ENCODE data around the gene PCDHGB5. TPM values are rescaled to one million over a fixed set of nuclear protein-coding genes. Genes with fewer than 3 reads are reported as not detected.

Gene PCDHGB5
- total RNA-seq = 2.4 TPM

DNA sequence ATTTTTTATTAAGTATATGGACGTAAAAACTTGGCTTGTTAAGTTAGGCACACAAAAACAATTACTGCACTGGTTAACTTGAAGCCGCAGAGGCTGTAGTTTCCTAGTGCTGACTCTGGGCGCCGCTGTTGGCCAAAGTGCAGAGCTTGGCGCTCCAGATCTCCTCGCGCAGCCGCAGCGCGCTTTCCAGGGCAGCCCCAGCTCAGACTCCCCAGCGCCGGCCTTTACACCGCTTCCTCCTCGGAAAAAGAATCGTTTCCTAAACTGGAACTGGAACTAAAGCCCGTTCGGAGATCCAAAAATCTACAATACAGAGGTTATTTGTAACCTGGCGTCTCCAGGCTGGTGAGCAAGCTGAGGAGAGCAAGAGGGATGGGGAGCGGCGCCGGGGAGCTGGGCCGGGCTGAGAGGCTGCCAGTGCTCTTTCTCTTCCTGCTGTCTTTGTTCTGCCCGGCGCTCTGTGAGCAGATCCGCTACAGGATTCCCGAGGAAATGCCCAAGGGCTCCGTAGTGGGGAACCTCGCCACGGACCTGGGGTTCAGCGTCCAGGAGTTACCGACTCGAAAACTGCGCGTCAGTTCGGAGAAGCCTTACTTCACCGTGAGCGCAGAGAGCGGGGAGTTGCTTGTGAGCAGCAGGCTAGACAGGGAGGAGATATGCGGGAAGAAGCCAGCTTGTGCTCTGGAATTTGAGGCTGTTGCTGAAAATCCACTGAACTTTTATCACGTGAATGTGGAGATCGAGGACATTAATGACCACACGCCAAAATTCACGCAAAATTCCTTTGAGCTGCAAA lies at the start of gene PCDHGB5:
Gene PCDHGB5, plus strand, starts transcription at position 192 of the 796 bp plus-strand sequence. Its CDS starts 181 bp downstream, at position 373.
- DNase-seq (ENCODE audit: low read depth in 2 of 3, low spot score in 2 of 3) = peak in 1 of 3 donors; percentile 66

DNA sequence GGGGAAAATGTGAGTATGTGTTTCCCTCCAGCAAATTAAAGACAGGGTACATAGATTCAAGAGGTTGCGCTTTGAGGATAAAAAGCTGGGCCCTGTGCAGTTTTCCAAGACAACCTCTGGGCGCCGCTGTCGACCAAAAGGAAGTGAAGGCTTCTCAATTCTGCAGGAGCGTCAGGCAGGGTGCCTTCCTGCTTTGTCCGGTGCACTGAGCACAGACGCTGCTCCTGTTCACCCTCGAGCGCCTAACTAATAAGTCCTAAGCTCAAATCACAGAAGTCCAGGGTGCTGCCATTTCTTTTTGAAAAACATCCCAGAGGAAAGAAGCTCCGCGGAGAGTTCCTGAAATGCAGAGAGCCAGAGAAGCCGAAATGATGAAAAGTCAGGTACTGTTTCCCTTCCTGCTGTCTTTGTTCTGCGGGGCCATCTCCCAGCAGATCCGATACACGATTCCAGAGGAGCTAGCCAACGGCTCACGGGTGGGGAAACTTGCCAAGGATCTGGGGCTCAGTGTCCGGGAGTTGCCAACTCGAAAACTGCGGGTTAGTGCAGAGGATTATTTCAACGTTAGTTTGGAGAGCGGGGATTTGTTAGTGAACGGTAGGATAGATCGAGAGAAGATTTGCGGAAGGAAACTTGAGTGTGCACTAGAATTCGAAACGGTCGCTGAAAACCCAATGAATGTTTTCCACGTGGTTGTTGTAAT lies 47.7 kb upstream of the PCDHGB5 start, which contains the start of gene PCDHGB1:
Gene PCDHGB1, plus strand, starts transcription at position 183 of the 703 bp plus-strand sequence. Its CDS starts 162 bp downstream, at position 345.
- peak in 1 of 3 donors; percentile 31 for DNase-seq (ENCODE audit: low read depth in 2 of 3, low spot score in 2 of 3)

DNA sequence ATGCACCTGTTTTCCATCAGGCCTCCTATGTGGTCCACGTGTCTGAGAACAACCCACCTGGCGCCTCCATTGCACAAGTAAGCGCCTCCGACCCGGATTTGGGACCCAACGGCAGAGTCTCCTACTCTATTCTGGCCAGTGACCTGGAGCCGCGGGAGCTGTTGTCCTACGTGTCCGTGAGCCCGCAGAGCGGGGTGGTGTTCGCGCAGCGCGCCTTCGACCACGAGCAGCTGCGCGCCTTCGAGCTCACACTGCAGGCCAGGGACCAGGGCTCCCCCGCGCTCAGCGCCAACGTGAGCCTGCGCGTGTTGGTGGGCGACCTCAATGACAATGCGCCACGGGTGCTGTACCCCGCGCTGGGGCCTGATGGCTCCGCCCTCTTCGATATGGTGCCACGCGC lies 46.2 kb upstream of the PCDHGB5 start:
- DNase-seq (ENCODE audit: low read depth in 2 of 3, low spot score in 2 of 3) = no peak

DNA sequence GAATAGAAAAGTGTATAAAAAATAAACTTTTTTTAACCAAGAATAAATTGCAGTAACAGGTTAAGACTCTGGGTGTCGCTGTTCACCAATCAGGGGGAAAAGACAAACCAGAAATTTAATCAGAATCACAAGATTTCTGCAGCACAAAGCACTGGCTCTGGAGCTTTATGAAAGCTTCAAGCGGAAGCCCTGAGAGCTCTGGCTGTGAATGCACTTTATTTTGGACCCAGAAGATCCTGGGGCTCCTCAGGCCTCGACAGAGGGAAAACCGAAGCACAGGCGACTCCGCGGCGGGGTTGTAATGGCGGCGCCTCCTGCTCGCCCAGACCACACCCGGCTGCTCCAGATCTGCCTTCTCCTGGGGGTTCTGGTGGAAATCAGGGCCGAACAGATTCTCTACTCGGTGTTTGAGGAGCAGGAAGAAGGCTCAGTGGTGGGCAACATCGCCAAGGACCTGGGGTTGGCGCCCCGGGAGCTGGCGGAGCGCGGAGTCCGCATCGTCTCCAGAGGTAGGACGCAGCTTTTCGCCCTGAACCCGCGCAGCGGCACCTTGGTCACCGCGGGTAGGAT lies 42.8 kb upstream of the PCDHGB5 start, which contains the start of gene PCDHGA4:
Gene PCDHGA4, plus strand, starts transcription at position 122 of the 570 bp plus-strand sequence. Its CDS starts 87 bp downstream, at position 209.
- peak in 1 of 3 donors; percentile 9 for DNase-seq (ENCODE audit: low read depth in 2 of 3, low spot score in 2 of 3)

DNA sequence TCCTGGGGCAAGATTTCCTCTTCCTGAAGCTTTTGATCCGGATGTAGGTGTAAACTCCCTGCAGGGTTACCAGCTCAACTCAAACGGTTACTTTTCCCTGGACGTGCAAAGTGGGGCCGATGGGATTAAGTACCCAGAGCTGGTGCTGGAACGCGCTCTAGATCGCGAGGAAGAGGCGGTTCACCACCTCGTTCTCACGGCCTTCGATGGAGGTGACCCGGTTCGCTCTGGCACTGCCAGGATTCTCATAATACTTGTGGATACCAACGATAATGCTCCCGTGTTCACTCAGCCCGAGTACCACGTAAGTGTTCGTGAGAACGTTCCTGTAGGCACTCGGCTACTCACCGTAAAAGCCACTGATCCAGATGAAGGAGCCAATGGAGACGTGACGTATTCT lies 42.1 kb upstream of the PCDHGB5 start:
- no peak for DNase-seq (ENCODE audit: low read depth in 2 of 3, low spot score in 2 of 3)

DNA sequence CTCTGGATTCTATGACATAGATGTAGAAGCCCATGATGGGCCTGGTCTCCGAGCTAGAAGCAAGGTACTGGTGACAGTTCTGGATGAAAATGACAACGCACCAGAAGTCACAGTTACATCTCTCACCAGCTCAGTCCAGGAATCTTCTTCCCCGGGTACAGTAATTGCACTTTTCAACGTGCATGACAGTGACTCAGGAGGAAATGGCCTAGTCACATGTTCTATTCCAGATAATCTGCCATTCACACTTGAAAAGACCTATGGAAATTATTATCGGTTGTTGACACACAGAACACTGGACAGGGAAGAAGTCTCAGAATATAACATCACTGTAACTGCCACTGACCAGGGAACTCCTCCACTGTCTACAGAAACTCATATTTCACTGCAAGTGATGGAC lies 41.6 kb upstream of the PCDHGB5 start:
- DNase-seq (ENCODE audit: low read depth in 2 of 3, low spot score in 2 of 3) = no peak

DNA sequence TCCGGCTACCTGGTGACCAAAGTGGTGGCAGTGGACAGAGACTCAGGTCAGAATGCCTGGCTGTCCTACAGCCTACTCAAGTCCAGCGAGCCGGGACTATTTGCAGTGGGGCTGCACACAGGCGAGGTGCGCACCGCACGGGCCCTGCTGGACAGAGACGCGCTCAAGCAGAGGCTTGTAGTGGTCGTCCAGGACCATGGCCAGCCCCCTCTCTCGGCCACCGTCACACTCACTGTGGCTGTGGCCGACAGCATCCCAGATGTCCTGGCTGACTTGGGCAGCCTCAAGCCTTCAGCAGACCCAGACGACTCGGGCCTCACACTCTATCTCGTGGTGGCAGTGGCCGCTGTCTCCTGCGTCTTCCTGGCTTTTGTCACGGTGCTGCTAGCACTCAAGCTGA lies 40.8 kb upstream of the PCDHGB5 start:
- no peak for DNase-seq (ENCODE audit: low read depth in 2 of 3, low spot score in 2 of 3)

DNA sequence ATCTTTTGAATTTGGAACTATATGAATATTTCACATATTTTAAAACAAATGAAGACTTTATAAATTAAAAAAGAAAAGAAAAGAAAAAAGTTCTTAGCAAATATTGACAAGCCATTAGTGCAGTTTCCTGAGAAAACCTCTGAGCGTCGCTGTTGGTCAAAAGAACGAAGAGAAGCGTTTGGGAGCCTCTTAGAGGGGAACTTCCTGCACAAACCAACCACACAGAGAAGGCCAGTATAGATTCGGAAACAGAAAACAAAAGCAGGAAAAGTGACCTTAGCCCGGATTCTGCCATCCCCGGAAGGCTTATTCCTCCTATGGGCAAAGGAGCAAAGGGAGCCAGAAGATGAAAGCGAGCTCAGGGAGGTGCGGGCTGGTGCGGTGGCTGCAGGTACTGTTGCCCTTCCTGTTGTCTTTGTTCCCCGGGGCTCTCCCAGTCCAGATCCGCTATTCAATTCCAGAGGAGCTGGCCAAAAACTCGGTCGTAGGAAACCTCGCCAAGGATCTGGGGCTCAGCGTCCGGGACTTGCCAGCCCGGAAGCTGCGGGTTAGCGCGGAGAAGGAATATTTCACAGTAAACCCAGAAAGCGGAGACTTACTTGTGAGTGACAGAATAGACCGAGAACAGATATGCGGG lies 37.8 kb upstream of the PCDHGB5 start, which contains the start of gene PCDHGB2:
Gene PCDHGB2, plus strand, starts transcription at position 205 of the 637 bp plus-strand sequence. Its CDS starts 142 bp downstream, at position 347.
- peak in 1 of 3 donors; percentile 62 for DNase-seq (ENCODE audit: low read depth in 2 of 3, low spot score in 2 of 3)

DNA sequence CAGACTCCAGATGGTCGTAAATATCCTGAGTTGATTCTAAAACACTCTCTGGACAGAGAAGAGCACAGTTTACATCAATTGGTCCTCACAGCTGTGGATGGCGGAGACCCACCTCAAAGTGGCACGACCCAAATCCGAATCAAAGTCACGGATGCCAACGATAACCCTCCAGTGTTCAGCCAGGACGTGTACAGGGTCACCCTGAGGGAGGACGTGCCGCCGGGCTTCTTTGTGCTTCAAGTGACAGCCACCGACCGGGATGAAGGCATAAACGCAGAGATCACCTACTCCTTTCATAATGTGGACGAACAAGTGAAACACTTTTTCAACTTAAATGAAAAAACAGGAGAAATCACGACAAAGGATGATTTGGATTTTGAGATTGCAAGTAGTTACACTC lies 37.1 kb upstream of the PCDHGB5 start:
- DNase-seq (ENCODE audit: low read depth in 2 of 3, low spot score in 2 of 3) = no peak

DNA sequence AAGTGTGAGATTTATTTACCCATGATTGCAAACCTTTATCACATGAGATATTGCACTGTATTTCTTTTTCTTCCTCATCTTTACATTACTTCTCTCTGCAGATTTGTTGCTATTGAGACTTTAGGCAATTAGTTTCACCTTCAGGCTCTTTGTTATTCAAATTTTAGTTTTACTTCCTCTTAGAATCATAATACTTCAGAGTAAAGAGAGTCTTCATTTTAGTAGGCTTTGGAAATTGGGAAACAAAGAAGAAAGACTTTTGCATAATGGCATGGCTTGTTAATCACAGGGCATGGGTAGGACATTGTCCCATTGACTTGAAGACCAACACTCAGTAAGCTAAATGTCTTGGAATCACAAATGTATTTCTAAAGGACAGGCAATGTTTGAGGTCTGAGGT lies 35.0 kb upstream of the PCDHGB5 start:
- DNase-seq (ENCODE audit: low read depth in 2 of 3, low spot score in 2 of 3) = no peak

DNA sequence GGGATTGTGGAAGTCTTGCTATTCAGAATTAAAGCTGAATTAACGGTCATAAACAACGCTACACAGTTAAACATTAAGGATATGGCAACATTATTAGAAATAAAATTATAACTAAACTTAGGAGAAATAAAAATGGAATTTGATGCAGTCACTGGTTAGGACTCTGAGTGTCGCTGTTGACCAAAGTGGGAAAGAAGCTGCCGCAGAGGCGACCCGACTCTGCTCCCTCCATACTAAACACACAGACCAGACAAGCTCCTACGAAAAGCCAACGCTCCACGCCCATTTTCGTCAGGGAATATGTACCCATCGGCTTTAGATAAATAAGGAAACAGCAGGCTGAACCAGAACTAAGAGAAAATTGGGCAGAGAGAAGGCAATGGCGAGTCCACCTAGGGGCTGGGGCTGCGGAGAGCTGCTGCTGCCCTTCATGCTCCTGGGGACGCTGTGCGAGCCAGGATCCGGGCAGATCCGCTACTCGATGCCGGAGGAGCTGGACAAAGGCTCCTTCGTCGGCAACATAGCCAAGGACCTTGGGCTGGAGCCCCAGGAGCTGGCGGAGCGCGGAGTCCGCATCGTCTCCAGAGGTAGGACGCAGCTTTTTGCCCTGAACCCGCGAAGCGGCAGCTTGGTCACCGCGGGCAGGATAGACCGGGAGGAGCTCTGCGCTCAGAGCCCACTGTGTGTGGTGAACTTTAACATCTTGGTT lies 33.6 kb upstream of the PCDHGB5 start, which contains the start of gene PCDHGA5:
Gene PCDHGA5, plus strand, starts transcription at position 211 of the 709 bp plus-strand sequence. Its CDS starts 169 bp downstream, at position 380.
- no peak for DNase-seq (ENCODE audit: low read depth in 2 of 3, low spot score in 2 of 3)

DNA sequence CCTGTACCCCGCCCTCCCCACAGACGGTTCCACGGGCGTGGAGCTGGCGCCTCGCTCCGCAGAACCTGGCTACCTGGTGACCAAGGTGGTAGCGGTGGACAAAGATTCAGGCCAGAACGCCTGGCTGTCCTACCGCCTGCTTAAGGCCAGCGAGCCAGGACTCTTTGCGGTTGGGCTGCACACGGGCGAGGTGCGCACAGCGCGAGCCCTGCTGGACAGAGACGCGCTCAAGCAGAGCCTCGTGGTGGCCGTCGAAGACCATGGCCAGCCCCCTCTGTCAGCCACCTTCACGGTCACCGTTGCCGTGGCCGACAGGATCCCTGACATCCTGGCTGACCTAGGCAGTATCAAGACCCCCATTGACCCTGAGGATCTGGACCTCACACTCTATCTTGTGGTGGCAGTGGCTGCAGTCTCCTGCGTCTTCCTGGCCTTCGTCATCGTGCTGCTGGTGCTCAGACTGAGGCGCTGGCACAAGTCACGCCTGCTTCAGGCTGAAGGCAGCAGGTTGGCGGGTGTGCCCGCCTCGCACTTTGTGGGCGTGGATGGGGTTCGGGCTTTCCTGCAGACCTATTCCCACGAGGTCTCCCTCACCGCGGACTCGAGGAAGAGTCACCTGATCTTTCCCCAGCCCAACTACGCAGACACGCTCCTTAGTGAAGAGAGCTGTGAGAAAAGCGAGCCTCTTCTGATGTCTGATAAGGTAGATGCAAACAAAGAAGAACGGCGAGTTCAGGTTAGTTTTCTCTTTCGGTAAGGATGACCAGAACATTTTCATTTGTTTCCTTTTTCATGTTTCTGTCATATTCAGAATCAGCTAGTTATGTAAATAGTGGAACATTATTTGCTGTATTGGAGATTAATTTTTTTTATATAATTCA lies 31.5 kb upstream of the PCDHGB5 start:
- DNase-seq (ENCODE audit: low read depth in 2 of 3, low spot score in 2 of 3) = no peak

DNA sequence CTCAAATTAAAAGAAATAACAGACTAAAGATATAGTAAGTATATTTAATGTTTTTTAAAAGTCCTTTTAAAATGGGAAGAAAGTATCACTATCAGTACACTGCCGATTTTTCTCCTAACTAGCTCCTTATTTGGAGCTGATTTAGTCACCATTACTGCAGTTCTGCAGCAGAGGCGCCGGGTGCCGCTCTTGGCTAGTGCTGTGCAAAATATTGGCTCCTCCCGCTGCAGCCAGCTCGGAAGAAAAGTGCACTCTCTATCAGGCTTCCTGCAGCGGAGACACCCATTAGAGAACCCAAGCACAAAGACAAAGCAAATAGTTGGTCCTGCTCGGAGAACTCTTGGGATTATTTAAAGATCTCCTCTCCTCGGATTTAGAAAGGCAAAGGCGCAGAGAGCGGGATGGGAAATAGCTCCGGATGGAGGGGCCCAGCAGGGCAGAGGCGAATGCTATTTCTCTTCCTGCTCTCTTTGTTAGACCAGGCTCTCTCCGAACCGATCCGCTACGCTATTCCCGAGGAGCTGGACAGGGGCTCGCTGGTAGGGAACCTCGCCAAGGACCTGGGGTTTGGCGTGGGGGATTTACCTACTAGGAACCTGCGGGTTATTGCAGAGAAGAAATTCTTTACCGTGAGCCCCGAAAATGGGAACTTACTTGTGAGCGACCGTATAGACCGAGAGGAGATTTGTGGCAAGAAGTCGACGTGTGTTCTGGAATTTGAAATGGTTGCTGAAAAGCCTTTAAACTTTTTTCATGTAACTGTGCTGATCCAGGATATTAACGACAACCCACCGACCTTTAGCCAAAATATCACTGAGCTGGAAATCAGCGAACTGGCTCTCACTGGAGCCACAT lies 27.5 kb upstream of the PCDHGB5 start, which contains the start of gene PCDHGB3:
Gene PCDHGB3, plus strand, starts transcription at position 249 of the 855 bp plus-strand sequence. Its CDS starts 153 bp downstream, at position 402.
- DNase-seq (ENCODE audit: low read depth in 2 of 3, low spot score in 2 of 3) = peak in 2 of 3 donors; percentile 55 to 69

DNA sequence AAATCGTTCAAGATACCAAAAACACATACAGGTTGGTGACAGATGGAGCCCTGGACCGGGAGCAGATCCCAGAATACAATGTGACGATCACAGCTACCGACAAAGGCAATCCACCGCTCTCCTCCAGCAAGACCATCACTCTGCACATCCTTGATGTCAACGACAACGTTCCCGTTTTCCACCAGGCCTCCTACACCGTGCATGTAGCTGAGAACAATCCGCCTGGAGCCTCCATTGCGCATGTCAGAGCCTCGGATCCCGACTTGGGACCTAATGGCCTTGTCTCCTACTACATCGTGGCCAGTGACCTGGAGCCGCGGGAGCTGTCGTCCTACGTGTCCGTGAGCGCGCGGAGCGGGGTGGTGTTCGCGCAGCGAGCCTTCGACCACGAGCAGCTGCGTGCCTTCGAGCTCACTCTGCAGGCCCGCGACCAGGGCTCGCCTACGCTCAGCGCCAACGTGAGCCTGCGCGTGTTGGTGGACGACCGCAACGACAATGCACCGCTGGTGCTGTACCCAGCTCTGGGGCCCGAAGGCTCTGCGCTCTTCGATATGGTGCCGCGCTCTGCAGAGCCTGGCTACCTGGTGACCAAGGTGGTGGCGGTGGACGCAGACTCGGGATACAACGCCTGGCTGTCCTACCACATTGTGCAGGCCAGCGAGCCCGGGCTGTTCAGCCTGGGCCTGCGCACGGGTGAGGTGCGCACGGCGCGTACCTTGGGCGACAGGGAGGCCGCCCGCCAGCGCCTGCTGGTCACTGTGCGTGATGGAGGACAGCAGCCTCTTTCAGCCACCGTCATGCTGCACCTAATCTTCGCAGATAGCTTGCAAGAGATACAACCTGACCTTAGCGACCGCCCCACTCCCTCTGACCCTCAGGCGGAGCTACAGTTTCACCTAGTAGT lies 25.9 kb upstream of the PCDHGB5 start:
- no peak for DNase-seq (ENCODE audit: low read depth in 2 of 3, low spot score in 2 of 3)

DNA sequence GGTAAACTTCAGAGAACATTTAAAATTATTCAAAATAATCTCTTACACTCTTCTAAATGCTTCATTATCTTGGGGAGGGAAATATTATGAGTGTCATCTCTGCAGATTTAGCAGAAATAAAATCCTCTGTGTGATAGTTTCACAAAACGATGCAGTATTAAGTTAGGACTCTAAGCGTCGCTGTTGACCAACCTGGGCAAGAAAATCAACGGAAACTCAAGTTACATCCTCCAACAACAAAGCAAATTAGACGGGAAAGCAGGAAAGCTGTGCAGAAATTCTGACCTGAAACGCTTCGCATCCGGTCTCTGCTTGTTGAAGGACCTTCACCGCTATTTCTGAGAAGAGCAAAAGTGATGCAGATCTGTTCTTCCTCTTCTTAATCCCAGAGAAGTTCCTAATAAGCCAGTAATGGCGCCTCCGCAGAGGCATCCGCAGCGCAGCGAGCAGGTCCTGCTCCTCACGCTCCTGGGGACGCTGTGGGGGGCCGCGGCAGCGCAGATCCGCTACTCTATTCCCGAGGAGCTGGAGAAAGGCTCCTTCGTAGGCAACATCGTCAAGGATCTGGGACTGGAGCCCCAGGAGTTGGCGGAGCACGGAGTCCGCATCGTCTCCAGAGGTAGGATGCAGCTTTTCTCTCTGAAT lies 24.0 kb upstream of the PCDHGB5 start, which contains the start of gene PCDHGA6:
Gene PCDHGA6, plus strand, starts transcription at position 219 of the 645 bp plus-strand sequence. Its CDS starts 193 bp downstream, at position 412.
- DNase-seq (ENCODE audit: low read depth in 2 of 3, low spot score in 2 of 3) = no peak

DNA sequence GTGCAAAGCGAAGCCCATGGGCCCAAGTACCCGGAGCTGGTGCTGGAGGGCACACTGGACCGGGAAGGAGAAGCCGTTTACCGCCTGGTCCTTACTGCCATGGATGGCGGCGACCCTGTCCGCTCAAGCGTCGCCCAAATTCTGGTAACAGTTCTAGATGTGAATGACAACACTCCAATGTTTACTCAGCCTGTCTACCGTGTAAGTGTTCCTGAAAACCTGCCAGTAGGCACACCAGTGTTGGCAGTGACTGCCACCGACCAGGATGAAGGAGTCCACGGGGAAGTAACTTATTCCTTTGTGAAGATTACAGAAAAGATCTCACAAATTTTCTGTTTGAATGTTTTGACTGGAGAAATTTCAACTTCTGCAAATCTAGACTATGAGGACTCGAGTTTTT lies 23.1 kb upstream of the PCDHGB5 start:
- no peak for DNase-seq (ENCODE audit: low read depth in 2 of 3, low spot score in 2 of 3)

Data from hematopoietic multipotent progenitor cell (in vitro differentiated cells).